HEK293 (cell line): ENCODE measurements around the gene PCSK5.
A peak's percentile ranks its signal among the peaks of the same experiment; 100 is the strongest.

Experiments used
- SCRT1 ChIP-seq: fragments of 450-650 bp; formaldehyde crosslinking; IDR thresholded peaks from 2 replicates; pipeline ENCODE4 v1.5.1; 2016; ENCODE audit warnings: missing biosample characterization, missing genetic modification characterization, borderline replicate concordance
- ZNF121 ChIP-seq: fragments of 450-650 bp; formaldehyde crosslinking; IDR thresholded peaks from 2 replicates; pipeline ENCODE4 v1.5.1; 2016; ENCODE audit warnings: missing biosample characterization, missing genetic modification characterization
- ZNF585B ChIP-seq: fragments of 450-650 bp; formaldehyde crosslinking; IDR thresholded peaks from 2 replicates; pipeline ENCODE4 v1.5.1; 2016; ENCODE audit warnings: missing biosample characterization, missing genetic modification characterization
- TF ChIP-seq, protein P1 (sequence below): fragments of 450-650 bp; formaldehyde crosslinking; IDR thresholded peaks from 2 replicates; pipeline ENCODE4 v1.5.1; 2016; ENCODE audit warnings: missing biosample characterization, missing genetic modification characterization
- TF ChIP-seq, protein P2 (sequence below): fragments of 450-650 bp; formaldehyde crosslinking; IDR thresholded peaks from 2 replicates; pipeline ENCODE4 v1.5.1; 2016; ENCODE audit warnings: missing biosample characterization, missing genetic modification characterization

DNA sequence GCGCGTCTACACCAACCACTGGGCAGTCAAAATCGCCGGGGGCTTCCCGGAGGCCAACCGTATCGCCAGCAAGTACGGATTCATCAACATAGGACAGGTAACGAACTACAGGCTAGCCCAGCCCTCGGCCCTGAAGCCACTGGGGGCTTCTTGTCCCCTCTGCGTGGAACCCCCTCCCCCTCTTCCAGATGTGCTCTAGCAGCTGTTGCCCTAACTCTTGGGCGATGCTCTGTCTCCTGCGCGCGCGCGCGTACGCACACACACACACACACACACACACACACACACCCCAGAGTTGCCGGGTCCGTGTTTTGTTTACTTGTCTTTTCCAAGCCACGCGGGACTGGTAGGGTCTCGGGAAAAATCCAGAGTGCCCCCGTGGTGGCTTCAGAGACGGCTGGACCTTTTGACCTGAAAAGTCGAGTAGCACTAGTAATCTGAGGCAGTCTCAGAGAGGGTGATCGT lies 836 bp downstream of the PCSK5 start:
- TF ChIP-seq, protein P1, sequence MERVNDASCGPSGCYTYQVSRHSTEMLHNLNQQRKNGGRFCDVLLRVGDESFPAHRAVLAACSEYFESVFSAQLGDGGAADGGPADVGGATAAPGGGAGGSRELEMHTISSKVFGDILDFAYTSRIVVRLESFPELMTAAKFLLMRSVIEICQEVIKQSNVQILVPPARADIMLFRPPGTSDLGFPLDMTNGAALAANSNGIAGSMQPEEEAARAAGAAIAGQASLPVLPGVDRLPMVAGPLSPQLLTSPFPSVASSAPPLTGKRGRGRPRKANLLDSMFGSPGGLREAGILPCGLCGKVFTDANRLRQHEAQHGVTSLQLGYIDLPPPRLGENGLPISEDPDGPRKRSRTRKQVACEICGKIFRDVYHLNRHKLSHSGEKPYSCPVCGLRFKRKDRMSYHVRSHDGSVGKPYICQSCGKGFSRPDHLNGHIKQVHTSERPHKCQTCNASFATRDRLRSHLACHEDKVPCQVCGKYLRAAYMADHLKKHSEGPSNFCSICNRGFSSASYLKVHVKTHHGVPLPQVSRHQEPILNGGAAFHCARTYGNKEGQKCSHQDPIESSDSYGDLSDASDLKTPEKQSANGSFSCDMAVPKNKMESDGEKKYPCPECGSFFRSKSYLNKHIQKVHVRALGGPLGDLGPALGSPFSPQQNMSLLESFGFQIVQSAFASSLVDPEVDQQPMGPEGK: peak; percentile 73
- TF ChIP-seq ZNF585B (tag by site-specific recombination): no peak
- peak; percentile 10; the same call in 1 of the 2 replicates for TF ChIP-seq SCRT1
- TF ChIP-seq ZNF121: no peak
- TF ChIP-seq, protein P2, sequence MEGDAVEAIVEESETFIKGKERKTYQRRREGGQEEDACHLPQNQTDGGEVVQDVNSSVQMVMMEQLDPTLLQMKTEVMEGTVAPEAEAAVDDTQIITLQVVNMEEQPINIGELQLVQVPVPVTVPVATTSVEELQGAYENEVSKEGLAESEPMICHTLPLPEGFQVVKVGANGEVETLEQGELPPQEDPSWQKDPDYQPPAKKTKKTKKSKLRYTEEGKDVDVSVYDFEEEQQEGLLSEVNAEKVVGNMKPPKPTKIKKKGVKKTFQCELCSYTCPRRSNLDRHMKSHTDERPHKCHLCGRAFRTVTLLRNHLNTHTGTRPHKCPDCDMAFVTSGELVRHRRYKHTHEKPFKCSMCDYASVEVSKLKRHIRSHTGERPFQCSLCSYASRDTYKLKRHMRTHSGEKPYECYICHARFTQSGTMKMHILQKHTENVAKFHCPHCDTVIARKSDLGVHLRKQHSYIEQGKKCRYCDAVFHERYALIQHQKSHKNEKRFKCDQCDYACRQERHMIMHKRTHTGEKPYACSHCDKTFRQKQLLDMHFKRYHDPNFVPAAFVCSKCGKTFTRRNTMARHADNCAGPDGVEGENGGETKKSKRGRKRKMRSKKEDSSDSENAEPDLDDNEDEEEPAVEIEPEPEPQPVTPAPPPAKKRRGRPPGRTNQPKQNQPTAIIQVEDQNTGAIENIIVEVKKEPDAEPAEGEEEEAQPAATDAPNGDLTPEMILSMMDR (tag by site-specific recombination): no peak
